NCI-H82 treated with DMSO at 0.1 percent for 48 hours (cell line): ENCODE results near the gene GBP5.
"Not testable (repeated sequence)": the region's sequence is repeated elsewhere in the genome, so short reads cannot be mapped to it uniquely, and the experiment has no call there.

Experiments
- DNase-seq: peaks from one replicate; lab custom pipeline; 2025; ENCODE audit not compliant: unreplicated experiment; lab: John Stamatoyannopoulos, UW

The GBP5 gene, protein sequence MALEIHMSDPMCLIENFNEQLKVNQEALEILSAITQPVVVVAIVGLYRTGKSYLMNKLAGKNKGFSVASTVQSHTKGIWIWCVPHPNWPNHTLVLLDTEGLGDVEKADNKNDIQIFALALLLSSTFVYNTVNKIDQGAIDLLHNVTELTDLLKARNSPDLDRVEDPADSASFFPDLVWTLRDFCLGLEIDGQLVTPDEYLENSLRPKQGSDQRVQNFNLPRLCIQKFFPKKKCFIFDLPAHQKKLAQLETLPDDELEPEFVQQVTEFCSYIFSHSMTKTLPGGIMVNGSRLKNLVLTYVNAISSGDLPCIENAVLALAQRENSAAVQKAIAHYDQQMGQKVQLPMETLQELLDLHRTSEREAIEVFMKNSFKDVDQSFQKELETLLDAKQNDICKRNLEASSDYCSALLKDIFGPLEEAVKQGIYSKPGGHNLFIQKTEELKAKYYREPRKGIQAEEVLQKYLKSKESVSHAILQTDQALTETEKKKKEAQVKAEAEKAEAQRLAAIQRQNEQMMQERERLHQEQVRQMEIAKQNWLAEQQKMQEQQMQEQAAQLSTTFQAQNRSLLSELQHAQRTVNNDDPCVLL

DNA sequence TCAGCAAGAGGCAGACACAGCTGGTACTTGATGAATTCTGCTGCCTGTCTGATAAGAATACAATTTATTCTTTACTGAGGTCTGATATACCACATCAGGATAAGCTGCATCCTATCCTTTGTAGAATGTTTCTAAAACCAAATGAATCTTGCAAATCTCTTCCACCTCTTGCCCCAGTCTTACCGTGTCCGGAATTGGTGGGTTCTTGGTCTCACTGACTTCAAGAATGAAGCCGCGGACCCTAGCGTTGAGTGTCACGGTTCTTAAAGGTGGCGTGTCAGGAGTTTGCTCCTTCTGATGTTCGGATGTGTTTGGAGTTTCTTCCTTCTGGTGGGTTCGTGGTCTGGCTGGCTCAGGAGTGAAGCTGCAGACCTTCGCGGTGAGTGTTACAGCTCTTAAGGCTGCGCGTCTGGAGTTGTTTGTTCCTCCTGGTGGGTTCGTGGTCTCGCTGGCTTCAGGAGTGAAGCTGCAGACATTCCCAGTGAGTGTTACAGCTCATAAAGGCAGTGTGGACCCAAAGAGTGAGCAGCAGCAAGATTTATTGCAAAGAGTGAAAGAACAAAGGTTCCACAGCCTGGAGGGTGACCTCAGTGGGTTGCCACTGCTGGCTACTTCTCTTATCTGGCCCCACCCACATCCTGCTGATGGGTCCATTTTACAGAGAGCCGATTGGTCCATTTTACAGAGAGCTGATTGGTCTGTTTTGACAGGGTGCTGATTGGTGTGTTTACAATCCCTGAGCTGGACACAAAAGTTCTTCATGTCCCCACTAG is at the start of gene GBP5:
Gene GBP5 (minus strand): TSS at position 592 of the 773 bp plus-strand sequence. CDS start 3,305 bp downstream, outside the sequence.
- DNase-seq: not testable (repeated sequence)

DNA sequence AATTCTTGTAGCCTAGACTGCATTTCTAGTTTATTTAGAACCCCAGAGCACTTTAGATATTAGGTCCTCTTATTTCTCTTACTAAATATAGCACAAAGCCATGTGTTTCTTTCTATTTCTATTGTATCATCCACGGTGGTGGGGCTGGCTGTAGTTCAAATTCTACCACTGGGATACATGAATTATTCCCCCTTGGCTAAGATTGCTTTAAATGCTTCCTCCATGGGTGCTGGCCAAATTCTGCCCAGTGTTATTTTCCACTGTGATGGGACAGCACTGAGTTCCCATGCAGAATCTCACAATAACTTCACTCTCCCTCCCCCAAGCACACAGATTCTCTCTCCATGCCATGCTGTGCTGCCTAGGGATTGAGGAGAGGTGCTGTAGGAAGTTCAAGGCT is 49.7 kb upstream of the GBP5 start:
- no peak for DNase-seq

DNA sequence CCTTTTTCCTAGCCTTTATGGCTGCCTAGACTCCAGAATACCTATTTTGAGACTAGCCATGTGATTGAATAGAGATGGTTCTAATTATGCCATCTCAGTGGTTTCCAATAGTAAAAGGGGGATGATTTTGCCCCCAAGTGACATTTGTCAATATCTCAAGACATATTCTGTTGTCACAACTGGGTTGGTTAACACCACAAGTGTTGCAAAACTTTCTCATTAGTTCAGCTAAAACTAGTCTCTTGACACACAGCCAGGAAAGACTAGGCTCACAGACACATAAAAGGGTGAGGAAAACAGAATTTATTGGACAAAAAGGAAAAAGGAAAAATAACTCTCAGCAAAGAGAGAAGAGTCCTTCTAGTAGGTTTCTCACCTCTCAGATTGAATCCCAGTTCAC is 39.9 kb upstream of the GBP5 start:
- DNase-seq: no peak

DNA sequence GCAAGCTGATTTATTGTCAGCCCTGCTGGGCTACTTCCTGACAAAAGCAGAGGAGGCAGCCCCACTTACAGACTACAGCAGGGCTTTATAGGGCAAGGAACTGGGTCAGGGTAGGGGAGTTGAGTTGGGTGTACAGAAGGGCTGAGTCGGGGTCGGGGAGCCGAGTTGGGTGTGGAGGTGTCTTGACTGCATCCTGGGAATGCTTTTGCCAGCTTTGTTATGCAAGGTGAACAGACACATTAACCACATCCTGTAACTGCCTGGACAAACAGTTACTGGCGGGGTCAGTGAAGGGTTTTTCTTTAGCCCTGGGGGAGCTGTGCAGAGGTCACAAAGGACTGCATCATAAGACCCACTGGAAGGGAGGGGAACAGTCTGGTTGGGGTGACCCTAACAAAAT is 39.1 kb upstream of the GBP5 start:
- DNase-seq: no peak

DNA sequence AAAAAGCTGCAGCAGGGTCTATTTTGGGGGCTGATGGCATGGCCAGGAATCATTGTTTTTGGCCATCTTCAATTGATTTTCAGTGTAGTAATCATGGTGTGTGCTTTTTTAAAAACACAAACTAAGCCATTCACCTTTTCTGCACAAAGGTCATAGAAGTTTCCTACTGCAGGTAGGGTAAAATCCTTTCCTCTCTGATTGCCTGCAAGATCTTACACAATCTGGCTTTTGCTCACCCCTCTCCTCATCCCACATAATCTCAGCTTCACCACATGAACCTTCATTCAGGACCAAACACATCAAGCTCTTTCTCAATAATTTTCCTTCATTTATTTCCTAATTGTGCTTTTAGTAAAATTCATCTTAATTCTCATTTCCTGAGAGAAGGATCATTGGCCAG is 38.3 kb upstream of the GBP5 start:
- DNase-seq: no peak

DNA sequence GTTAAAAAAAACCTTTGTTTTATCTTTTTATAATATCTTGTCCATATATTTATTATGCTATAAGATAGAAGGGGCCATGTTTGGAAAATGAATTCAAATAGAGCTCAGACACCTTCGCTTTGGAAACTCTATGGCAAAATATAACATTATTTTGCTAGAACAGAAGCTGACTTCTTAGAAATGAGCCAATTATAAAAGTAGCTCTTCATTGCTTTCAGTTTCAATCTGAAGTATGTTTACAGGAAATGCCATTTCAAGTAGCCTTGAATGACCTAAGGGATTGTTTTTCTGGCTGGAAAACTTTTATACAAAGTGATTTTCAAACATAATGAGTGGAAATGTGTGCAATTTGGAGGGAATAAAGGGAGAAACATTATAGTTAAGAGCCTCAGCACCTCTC is 37.8 kb upstream of the GBP5 start:
- no peak for DNase-seq

DNA sequence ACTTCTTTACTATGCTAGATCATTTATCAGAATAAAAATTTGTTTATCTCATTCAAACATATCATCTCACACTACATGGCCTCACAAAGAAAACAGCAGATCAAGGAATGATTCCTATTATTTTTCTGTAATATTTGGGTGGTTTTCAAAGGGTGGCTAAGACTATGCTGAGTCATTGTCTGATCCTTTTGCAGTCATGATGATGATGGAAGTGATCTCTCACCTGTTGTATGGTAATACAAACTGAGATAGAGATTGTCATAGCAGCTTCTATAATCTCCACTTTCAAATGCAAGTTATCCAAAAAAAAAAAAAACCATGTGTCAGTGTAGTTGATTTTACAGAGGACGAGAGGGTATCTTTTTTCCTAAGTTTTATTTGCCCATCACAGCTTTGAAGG is 37.2 kb upstream of the GBP5 start:
- no peak for DNase-seq

DNA sequence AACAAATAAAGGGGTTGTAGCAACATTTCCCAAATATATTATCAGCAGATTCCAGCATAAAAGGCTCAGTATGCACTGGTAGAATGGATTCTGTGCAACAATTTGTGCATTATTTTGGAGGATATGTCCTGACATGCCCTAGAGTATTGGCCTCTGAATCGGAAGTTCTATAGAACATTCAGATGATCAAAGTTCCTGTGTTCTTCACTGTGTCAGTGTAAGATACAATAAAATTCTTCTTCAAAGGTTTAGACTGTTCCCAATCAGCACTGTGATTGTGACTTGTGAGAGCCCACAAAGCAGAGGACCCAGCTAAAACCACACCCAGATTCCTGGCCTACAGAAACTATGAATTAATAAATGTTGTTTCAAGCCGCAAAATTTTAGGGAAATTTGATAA is 33.6 kb upstream of the GBP5 start:
- no peak for DNase-seq

DNA sequence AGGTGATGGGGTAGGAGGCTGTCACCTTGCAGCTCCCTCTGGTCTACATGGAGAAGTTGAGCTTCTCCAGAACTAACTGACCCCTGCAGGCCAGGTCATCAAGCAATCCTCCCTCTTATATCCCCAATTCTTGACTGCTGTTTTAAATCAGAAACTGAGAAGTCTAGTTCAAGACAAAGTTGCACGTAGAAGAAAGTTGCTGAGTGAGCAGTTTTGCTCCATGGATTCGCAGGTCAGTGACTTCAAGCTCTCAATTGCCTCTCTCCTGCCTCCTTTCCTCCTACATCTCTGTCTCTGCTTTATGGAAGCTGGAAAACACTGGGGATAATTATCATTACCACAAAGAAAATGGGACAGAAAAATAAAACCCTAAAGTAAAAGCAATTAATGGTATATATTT is 32.8 kb upstream of the GBP5 start:
- DNase-seq: no peak

DNA sequence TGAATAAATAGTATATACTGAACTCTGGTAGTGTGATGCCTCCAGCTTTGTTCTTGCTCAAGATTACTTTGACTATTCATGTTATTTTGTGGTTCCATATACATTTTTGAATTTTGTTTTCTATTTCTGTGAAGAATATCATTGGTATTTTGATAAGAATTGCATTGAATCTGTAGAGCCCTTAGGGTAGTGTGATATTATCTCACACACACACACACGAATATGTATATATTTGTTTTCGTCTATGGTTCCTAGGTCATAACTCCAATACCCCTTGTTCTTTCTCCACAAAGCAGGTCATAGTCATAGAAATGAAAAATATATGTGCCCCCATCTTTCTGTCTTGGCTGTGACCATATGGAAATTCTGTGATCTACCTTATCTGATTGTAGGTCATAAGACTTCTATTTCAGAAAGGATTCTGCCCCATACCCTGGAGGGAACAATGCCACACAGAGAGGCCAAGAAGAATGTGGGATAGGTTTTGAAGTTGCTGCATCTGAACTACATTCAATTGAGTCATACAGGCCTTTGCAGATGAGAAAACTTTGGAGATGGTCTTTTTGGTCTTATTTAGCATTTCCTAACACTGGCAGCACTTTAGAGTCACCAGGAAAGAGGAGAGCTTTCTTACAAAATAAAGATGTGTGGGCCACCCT is 32.0 kb upstream of the GBP5 start:
- DNase-seq: no peak

DNA sequence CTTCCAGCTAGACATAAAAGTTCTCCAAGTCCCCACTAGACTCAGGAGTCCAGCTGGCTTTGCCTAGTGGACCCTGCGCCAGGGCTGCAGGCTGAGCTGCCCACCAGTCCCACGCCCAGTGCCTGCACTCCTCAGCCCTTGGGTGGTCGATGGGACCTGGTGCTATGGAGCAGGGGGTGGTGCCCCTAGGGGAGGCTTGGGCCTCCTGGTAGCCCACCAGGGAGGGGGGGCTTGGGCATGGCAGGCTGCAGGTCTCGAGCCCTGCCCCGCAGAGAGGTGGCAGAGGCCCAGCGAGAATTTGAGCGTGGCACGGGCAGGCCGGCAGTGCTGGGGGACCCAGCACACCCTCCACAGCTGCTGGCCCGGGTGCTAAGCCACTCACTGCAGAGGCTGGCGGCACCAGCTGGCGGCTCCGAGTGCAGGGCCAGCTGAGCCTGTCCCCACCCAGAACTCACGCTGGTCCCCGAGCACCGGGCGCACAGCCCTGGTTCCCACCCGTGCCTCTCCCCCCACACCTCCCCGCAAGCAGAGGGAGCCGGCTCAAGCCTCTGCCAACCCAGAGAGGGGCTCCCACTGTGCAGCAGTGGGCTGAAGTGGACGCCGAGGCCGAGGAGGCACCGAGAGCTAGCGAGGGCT is 30.2 kb upstream of the GBP5 start:
- no peak for DNase-seq

DNA sequence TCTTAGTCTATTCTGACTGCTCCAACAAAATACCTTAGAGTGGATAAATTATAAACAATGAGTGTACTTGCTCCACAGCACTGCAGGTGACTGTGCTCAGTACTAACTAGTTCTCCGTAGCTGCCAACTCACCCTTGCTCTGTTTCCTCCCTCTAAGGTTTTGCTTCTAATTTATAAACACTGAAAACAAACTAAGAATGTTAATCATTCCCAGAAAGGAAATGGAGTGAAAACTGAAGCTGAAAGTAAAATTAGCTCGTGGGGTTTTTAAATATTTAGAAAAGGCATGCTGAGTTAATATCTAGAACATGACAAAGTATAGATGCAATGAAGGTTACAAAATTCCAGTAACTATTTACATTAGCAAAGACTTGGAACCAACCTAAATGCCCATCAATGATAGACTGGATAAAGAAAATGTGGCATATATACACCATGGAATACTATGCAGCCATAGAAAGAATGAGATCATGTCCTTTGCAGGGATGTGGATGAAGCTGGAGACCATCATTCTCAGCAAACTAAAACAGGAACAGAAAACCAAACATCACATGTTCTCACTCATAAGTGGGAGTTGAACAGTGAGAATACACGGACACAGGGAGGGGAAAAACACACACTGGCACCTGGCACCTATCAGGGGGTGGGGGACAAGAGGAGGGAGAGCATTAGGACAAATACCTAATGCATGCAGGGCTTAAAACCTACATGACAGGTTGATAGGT is 27.2 kb upstream of the GBP5 start:
- not testable (repeated sequence) for DNase-seq

DNA sequence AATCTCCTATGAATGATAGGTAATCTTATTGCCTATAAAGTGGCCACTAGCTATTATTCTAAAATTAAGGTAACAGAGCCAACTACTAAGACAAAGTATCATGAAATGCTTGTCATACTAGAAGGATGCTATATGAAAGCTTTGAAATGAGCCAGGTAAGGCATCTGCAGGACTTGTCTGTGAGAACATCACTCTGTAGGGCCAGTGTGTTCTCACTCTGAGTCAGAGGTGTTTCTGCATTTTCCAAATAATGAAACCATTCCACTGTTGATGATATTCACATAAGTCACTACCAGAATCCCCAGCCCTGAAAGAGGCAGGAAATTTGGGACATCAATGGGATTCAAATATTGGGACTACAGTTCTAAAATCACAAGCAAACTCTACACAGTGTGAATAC is 25.8 kb upstream of the GBP5 start:
- no peak for DNase-seq

DNA sequence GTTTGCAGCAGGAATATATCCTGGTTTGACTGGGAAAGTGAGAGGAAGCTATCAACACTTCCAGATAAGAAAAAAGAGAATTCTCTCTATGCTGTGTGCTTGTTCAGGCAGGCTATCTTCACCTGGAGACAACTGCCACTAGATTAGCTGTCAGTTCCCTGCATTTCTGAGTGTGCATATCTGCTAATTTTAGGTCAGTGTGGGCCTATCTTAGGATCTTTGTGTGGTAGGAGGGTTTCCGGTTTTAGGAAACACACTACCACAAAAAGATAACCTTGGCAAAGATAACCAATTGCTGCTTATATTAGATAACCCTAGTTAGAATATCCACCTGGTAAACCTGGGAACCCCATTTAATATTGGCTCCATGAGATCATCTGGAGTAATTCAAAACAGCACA is 22.5 kb upstream of the GBP5 start:
- DNase-seq: no peak

DNA sequence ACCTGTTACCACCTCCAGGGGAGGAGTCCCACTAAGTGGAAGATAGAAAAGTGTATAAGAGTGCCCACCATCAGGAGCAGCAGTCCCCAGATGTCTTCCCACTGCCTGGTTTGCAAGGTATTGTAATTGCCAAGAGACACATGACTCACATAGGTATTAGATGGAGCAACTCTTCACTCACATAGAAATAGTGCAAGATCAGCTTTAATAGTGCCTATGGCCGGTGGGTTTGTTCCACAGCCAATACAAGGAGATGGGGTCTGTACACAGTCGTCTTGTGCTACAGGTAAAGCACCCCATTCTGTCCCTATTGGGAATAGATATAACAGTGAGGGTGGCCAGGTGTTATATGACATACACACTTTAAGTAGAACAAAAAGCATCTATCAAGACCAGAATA is 18.6 kb upstream of the GBP5 start:
- no peak for DNase-seq

DNA sequence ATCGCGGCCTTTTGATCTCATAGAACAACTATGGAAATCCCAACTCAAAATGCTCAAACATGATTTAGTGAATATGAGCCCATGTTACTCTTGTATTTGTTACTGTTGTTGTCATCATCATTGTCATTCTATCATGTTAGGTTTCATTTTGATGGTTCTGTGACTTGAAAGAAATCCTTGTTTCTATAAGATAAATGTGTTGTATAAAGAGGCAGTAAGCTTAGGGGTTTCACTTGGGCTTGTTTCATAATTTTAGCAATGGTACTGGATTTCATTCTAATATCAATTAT is 15.3 kb upstream of the GBP5 start:
- DNase-seq: no peak

DNA sequence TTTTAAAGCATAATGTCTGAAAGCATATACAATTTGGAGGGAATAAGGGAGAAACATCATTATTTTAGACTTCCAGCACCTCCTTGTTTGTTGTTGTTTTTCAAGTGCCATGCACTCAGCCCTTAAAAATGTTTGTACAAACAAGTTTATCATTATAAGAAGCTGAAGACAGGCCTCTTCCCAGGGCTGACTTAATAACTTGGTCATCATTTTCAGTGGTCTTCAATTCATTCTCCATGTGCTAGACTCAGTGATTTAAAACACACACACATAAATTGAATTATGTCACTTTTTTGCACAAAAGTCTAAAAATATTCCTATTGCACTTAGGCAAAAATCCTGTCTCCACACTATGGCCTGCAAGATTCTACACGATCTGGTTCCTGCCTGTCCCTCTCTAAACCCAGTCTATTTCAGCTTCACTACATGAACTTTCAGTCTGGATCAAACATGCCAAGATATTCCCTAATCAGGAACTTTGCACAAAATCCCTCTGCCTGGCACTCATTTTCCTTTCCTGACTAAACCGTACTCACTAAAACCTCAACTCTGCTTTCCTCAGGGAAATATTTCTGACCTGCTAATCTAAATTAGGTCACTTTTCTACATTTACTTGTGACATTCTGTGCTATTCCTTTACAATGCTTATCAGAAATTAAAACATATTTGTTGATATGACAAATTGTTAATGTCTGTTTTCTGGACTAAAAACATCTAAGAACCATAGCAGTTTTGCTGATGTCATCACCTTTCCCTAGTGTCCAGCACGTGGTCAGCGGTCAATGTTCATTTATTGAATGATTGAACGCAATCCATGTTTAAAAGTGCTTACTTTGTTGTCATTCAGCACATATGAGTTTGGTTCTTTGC is 14.8 kb upstream of the GBP5 start:
- DNase-seq: no peak

DNA sequence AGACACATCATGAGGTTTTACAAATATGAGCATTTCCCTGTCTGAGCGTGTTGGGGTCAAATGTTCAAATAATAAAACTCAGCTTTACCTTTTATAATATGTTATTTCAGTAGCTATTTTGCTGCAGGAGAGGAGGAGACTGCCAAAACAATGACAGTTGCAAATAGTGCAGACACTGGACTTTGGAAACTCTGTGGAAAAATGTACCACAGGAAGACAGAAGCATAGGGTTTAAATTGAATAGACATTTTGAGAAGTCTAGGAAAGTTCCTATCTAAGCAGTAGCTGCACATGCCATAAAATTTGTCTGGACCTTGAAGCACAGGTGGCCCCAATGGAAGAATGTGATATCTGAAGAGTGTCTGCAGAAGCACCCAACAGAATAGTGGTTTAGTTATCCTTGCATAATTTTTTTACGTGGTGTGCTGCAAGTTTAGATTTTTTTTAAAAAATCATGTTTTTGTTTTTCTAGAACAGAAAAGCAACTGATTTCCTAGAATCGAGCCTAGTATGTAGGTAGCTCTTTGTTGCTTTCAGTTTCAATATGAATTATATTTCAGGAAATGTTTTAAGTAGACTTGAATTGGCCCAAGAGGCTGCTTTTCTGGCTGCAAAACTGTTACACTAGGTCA is 14.0 kb upstream of the GBP5 start:
- DNase-seq: no peak

DNA sequence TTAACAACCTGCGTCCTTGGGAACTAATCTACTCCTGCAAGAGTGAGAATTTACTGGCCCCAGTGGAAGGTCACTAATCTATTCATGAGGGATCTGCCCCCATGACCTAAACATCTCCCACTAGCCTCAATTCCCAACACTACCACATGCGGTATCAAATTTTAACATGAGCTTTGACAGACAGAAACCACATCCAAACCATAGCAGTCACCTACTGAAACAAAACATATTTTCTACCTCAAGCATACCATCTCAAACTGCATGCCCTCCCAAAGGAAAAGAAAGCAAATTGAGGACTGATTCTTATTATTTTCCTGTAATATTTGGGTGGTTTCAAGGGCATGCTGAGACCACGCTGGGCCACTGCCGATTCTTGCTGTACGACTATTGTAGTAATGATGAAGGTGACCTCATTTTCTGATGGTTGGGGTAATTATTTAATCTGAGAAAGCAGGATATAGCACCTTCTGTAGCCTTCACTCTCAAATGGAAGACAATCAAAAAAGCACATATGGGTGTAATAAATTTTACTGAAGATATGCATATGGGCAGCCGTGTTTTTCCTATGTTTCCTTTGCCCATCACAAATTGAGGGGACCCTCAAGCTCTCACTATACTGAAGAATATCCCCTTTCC is 13.2 kb upstream of the GBP5 start:
- DNase-seq: no peak
